ENCODE results near the gene SCAF8.

The SCAF8 gene

GRCh38 chr6:154733183-154733625, at the start of gene SCAF8:
Gene SCAF8 (plus strand): TSS chr6:154733416. CDS start chr6:154733901, 485 bp downstream.
- CTCF ChIA-PET: no interaction called here
- POLR2A ChIA-PET (ENCODE audit: low non-redundant PET): no interaction called here
- TF ChIP-seq CTCF (conservative IDR thresholded peaks at IDR 0.05; ENCODE audit: low read depth): peak; percentile 94
- H3K27ac ChIP-seq: peak within 1 kb of the TSS; percentile 95
- DNase-seq (ENCODE audit: low spot score): peak; percentile 72

GRCh38 chr6:154683756-154684523, 49.3 kb upstream of the SCAF8 start:
- DNase-seq (ENCODE audit: low spot score): peak; percentile 18
- no peak overlapping the region for H3K27ac ChIP-seq
- TF ChIP-seq CTCF (conservative IDR thresholded peaks at IDR 0.05; ENCODE audit: low read depth): no peak
- ChIA-PET CTCF (interaction anchor here (0.7 kb wide), 1 partner anchor 320 kb away, joined by 3 read pairs; no protein-coding TSS in a partner anchor), POLR2A (ENCODE audit: low non-redundant PET) (no interaction called here)

GRCh38 chr6:154686162-154686561, 47.1 kb upstream of the SCAF8 start:
- TF ChIP-seq CTCF (conservative IDR thresholded peaks at IDR 0.05; ENCODE audit: low read depth): no peak
- ChIA-PET POLR2A (ENCODE audit: low non-redundant PET) (no interaction called here), CTCF (no interaction called here)

GRCh38 chr6:154689493-154690255, 43.5 kb upstream of the SCAF8 start:
- POLR2A ChIA-PET (ENCODE audit: low non-redundant PET): no interaction called here
- no peak for TF ChIP-seq CTCF (conservative IDR thresholded peaks at IDR 0.05; ENCODE audit: low read depth)
- DNase-seq (ENCODE audit: low spot score): no peak
- CTCF ChIA-PET: interaction anchor here (0.6 to 1.7 kb wide), 4 partner anchors 9 to 116 kb away, joined by 3 to 7 read pairs (median 4); no protein-coding TSS in a partner anchor
- H3K27ac ChIP-seq: no peak overlapping the region

More at GRCh38 chr6:154686162-154686561, 47.1 kb upstream of the SCAF8 start:
- no peak overlapping the region for H3K27ac ChIP-seq
- no peak for DNase-seq (ENCODE audit: low spot score)

- no peak overlapping the region for H3K27ac ChIP-seq
- ChIA-PET POLR2A (ENCODE audit: low non-redundant PET) (no interaction called here), CTCF (interaction anchor here (0.7 kb wide), 1 partner anchor 15 kb away, joined by 7 read pairs; no protein-coding TSS in a partner anchor)
- TF ChIP-seq CTCF (conservative IDR thresholded peaks at IDR 0.05; ENCODE audit: low read depth): no peak
- no peak for DNase-seq (ENCODE audit: low spot score)
Observed at GRCh38 chr6:154690857-154691256, 42.4 kb upstream of the SCAF8 start.

GRCh38 chr6:154696661-154697060, 36.6 kb upstream of the SCAF8 start:
- ChIA-PET CTCF (interaction anchor here (0.5 kb wide), 1 partner anchor 109 kb away, joined by 3 read pairs; no protein-coding TSS in a partner anchor), POLR2A (ENCODE audit: low non-redundant PET) (no interaction called here)
- TF ChIP-seq CTCF (conservative IDR thresholded peaks at IDR 0.05; ENCODE audit: low read depth): no peak
- H3K27ac ChIP-seq: no peak overlapping the region
- no peak for DNase-seq (ENCODE audit: low spot score)
